GM18520 (cell line): Measurements from ENCODE around the gene TNFAIP8L1.

ENCODE experiments used
- ATAC-seq: cut with Tn5 transposase; IDR thresholded peaks from one replicate; pipeline ENCODE4 v1.9.1; 2021; ENCODE audit not compliant: unreplicated experiment

Gene TNFAIP8L1

GRCh38 chr19:4647676-4648644, 8.6 kb downstream of the TNFAIP8L1 start:
- ATAC-seq: no peak

DNA sequence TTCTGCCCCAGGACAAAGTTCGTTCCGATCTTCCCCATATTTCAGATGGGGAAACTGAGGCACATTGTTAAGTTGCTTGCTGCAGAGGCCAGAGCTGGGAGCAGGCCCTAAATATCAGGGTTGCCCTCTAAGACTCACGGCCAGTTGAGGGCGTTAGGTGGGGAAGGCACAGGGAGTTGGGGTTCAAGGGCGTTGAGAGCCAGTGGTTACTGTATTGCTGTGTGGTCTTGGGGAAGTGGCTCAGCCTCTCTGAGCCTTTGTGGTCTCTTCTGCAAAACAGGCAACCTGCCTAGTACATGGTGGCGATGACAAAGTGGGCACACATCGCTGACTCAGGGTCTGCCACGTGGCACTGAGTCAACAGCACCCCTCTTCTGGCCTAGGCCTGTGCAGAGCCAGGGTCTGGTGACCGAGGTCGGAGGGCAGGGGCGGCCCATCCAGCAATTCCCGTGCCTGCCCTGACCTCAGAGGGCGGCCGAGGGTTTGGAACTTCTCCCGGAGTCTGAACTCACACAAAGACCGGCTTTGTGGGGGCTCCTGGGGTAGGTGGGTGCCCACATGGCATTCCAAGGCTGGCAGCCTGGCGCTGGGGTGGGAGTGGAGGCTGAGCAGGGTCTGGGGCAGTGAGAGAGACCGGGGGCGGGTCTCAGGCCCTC, 10.2 kb downstream of the TNFAIP8L1 start:
- ATAC-seq: no peak

DNA sequence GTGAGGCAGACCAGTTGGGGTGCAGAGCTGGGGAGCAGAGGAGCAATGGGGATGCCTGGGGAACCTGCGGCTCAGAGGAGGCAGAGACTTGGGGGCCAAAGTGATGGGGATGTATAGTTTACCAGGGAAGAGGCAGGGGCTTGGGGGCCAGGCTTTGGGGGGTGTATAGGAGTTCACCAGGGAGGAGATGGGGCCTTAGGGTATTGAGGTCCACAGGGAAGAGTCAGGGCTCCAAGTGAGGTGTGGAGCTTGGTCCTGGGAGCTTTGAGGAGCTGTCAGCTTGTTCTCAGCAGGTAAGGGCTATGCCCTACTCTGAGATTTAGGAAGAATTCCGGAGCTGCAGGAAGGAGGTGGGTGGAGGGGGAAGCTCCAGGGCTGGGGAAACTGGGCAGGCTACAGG, 10.8 kb downstream of the TNFAIP8L1 start:
- no peak for ATAC-seq

DNA sequence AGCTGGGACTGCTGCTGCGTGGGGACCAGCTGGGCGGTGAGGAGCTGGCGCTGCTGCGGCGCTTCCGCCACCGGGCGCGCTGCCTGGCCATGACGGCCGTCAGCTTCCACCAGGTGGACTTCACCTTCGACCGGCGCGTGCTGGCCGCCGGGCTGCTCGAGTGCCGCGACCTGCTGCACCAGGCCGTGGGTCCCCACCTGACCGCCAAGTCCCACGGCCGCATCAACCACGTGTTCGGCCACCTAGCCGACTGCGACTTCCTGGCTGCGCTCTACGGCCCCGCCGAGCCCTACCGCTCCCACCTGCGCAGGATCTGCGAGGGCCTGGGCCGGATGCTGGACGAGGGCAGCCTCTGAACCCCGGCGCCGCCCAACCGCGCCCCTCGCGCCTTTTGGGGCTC, 12.8 kb downstream of the TNFAIP8L1 start:
- ATAC-seq: no peak

GRCh38 chr19:4653793-4654436, 14.6 kb downstream of the TNFAIP8L1 start:
- ATAC-seq: no peak

DNA sequence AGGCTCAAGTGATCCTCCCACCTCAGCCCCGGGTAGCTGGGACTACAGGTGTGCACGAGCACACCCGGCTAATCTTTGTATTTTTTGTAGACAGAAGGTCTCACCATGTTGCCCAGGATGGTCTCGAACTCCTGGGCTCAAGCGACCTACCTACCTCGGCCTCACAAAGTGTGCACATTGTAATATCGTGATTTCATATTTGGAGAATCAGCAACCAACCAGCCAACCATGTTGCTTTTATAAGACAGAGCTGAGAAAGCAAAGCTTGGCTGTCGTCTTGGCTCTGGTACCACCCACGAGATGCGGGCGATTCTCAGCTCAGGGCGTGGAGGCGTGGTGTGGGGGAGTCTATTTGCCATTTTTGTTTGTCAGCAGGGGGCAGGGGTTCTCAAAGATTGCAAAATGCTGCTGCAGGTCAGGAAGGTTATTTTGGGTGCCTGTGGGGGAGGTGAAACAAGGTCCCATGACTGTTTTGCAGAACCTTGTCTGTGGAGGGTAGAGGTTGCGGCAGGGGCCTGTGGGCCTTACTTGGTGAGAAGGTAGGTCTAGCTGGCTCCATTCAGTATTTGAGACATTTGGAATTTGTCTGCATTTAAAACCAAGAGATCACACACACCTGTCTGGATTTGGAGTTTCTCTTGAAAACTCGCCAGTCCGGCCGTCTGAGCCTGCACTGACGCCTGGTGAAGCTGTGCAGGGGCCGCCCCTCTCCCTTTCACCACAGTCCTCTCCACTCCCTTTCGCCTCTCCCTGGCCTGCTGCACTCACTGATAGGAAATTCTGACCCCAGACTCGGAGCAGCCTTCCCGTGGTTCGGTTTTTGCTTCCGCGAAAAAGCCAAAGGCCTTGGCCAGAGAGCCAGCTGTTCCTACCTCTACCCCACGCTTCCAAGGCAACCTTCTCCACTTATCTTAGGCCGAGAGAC, 15.4 kb downstream of the TNFAIP8L1 start:
- no peak for ATAC-seq

DNA sequence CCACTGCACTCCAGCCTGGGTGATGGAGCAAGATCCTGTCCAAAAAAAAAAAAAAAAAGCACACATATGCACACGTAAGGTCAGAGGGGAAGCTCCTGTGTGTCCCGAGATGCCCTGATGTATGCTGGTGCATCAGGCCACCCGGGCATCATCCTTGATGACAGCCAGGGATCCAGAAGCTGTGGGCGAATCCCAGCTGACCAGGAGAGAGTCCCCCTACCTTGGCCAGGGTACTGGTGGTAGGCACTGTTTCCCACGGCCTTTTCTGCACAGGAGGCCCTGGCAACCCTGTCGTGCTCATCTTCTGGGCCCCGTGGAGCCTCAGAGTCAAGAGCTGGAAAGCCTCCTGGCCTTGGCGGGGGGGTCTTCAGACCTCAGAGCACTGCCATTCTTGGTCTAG, 16.8 kb downstream of the TNFAIP8L1 start:
- ATAC-seq: no peak

- no peak for ATAC-seq
Observed at GRCh38 chr19:4657262-4657661, 17.9 kb downstream of the TNFAIP8L1 start.

GRCh38 chr19:4657835-4658234, 18.5 kb downstream of the TNFAIP8L1 start:
- no peak for ATAC-seq

GRCh38 chr19:4660181-4660791, 21.0 kb downstream of the TNFAIP8L1 start:
- no peak for ATAC-seq

- ATAC-seq: no peak
Observed at GRCh38 chr19:4660993-4661392, 21.7 kb downstream of the TNFAIP8L1 start.

DNA sequence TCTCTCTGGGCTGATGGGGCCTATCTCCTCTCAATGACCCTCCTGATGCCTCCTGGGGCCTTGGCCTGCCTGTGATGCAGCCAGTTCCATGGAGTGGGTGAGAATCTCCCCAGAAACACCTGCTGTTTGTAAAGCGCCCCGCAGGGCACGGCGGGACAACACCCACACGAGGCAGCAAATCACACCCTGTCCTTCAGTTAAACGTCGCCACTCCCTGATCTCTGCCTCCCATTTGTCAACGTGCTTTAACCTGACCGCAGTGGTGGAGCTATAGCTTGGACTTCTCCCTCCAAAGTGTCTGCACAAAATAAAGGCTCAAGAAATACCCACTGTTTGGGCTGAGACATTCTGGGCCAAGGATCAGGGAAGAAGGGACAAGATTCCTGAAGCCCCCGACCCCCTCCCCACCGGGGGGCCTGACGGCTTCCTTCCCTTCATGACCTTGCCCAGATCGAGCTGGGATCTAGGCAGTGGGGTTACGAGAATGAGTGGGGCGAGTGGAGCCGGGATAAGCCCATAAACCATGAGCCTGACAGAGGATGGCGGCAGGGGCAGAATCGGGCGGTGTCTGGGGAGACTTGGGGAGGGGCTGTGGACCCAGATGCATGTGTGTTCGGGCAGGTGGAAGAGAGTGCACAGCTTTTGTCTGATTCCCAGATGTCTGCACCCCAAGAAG, 22.8 kb downstream of the TNFAIP8L1 start:
- ATAC-seq: no peak

DNA sequence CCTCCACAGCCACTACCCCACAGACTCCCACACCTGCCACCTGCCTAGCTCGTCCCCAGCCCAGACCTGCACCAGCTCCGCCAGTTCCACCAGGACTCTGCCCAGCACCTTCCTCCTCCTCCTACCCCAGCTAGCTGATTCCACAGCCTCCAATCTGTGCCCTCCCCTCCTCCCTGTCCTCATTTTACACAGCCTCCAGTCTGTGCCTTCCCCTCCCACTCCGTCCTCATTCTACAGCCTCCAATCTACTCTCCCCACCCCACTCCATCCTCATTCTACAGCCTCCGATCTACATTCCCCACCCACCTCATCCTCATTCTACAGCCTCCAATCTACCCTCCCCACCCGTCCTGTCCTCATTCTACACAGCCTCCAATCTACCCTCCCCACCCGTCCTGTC, 23.5 kb downstream of the TNFAIP8L1 start:
- ATAC-seq: no peak

- ATAC-seq: no peak
Observed at GRCh38 chr19:4664642-4665041, 25.3 kb downstream of the TNFAIP8L1 start.

- peak; percentile 64 for ATAC-seq
Observed at GRCh38 chr19:4669723-4670480, 30.6 kb downstream of the TNFAIP8L1 start, which contains the start of gene MYDGF. Gene MYDGF (minus strand): TSS chr19:4670342. CDS start chr19:4670334, 8 bp downstream.

- ATAC-seq: no peak
Observed at GRCh38 chr19:4671185-4671851, 32.0 kb downstream of the TNFAIP8L1 start.

- no peak for ATAC-seq
Observed at GRCh38 chr19:4673216-4673615, 33.9 kb downstream of the TNFAIP8L1 start.

- ATAC-seq: no peak
Observed at GRCh38 chr19:4673726-4674125, 34.4 kb downstream of the TNFAIP8L1 start.
